ENCODE data around the gene TNFRSF19. TPM values are rescaled to one million over a fixed set of nuclear protein-coding genes. Genes with fewer than 3 reads are reported as not detected.

TNFRSF19 gene
- total and polyA plus RNA-seq, 10 of the 15 experiments (the other 5 are each of a cell fraction or from before 2014, with no cell fraction given): 16.4 to 46.2 (median 35.4) TPM

- TF ChIP-seq JUND (IDR thresholded peaks at IDR 0.05; ENCODE audit: low read depth, low read length) (no peak), MEF2B (IDR thresholded peaks at IDR 0.05; ENCODE audit: partially characterized antibody, poor library complexity, severe bottlenecking) (peak; percentile 11), PKNOX1 (IDR thresholded peaks at IDR 0.05) (no peak), NR2C1 (IDR thresholded peaks at IDR 0.05) (no peak), NR2C2 (IDR thresholded peaks at IDR 0.05; ENCODE audit: borderline replicate concordance, control insufficient read depth, insufficient read length, low read depth) (no peak), EP300 (IDR thresholded peaks at IDR 0.05; ENCODE audit: borderline replicate concordance in 1 of 2, control insufficient read depth in 1 of 2, low read depth in 2 of 2, low read length in 2 of 2) (no peak), ATF2 (IDR thresholded peaks at IDR 0.05; ENCODE audit: low read length) (0 out of 2 replicates have a peak, but pooled peaks have one; percentile 45), RUNX3 (IDR thresholded peaks at IDR 0.05; ENCODE audit: low read length) (peak; percentile 54; the same call in 1 of the 2 replicates), POU2F2 (IDR thresholded peaks at IDR 0.05; ENCODE audit: borderline replicate concordance, low read depth, low read length) (peak; percentile 47; the same call in 1 of the 3 replicates), GABPA (IDR thresholded peaks at IDR 0.05; ENCODE audit: low read depth) (0 out of 2 replicates have a peak, but pooled peaks have one; percentile 7), TCF3 (IDR thresholded peaks at IDR 0.05; ENCODE audit: borderline replicate concordance, insufficient read depth, low read depth, low read length) (no peak), CHD4 (IDR thresholded peaks at IDR 0.05) (no peak), RAD21 (IDR thresholded peaks at IDR 0.05; ENCODE audit: insufficient read depth, low read depth, low read length) (0 out of 2 replicates have a peak, but pooled peaks have one; percentile 1), FOXM1 (IDR thresholded peaks at IDR 0.05; ENCODE audit: low read depth, low read length) (0 out of 2 replicates have a peak, but pooled peaks have one; percentile 48)
Observed at GRCh38 chr13:23711355-23711754, 141.1 kb downstream of the TNFRSF19 start (continued).

Measured in GM12878 (cell line).